NCI-H526 (cell line): ENCODE data around the gene MED6.

Experiments
- DNase-seq, 2 experiments: peaks; one replicate each; lab custom pipeline; 2025; lab: John Stamatoyannopoulos, UW

MED6 gene, protein sequence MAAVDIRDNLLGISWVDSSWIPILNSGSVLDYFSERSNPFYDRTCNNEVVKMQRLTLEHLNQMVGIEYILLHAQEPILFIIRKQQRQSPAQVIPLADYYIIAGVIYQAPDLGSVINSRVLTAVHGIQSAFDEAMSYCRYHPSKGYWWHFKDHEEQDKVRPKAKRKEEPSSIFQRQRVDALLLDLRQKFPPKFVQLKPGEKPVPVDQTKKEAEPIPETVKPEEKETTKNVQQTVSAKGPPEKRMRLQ

DNA sequence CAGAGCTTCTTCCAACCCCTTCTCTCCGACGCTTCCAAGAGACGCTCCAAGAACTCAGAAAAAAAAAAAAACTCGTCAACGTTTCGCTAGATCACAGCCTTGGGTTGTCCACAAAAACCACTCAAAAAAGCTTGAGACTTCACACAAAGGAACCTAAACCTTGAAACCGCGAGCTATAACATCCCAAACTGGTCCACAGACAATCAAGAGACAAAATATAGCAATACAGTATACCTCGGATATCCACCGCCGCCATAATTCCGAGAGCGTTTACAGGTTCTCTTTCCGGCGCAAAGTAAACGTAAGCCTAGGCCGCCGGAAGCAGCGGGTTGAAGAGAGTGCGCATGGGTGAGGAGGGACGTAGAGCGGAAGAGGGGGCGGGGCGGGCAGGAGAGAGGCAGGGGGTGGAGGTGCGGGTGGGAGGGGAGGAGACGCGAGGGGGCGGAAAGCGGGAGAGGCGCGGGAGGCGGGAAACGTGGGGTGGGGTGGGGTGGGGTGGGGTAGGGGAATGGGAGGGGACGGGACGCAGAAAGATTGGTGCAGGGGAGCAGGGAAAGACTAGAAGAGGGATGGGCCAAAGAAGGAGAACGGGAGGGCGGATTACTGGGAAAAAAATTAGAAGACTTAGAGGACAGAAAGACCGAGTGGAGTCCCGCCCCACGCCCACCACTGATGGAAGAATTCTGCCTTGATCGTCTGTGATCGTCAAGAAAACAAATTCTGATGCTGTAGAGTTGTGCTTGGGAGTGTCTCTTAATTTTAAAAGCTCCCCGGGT, at the start of gene MED6:
Gene MED6, minus strand, starts transcription at position 274 of the 776 bp plus-strand sequence. Its CDS starts 18 bp downstream, at position 256.
- peak; percentile 88 to 97 for DNase-seq

DNA sequence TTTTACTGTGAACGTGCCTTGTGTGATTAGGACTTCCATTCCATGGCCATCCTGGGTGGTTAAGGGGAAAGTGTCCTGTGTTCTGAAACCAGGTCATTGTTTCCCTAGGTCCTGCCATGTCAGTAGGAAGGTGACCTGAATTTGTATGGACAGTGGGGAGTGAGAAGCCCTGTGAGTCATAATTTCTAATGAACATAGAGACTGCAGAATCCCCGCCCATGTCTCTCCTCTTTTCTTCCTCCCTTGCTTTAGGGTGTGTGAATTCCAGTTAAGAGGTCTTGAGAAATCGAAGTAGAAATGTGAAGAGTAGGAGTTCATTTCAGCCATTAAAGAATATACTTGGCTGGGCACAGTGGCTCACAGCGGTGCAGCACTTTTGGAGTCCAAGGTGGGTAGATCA, 49.3 kb upstream of the MED6 start:
- DNase-seq, result no peak

DNA sequence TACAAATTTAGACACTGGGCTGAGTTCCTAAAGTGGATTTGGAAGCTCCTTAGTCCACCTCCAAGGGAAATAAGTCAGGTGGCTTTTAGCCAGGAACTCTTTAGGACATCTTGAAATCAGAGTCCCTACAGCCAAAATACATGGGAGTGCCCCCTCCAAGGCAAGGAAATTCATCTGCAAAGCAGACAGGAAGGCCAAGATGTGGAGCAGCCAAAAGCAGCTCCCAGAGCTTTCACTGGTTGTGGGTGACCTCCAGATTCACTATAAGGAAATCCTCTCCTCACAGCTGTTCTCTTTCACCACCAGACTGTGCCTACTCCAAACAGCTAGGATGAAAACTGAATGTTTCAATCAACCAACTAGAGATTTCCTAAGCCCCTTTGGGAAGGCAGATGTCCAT, 47.9 kb upstream of the MED6 start:
- DNase-seq, result no peak

DNA sequence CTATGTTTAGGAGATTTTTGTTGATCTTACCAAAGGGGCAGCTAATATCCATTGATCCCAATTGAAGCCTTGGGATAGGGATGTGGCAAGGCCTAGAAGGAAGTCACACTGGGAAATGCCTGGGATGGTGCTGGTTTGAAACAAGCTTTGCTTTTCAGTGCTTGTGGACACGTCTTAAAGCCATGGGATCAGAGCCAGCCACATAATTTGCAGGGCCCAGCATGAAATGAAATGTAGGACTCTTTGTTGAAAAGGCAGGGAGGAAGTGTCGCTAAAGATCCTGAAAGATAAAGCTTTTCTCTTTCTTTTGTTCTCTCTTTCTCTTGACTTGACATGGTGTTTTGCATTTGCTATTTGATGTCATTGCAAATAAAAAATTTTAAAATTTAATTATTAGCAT, 46.2 kb upstream of the MED6 start:
- no peak for DNase-seq

DNA sequence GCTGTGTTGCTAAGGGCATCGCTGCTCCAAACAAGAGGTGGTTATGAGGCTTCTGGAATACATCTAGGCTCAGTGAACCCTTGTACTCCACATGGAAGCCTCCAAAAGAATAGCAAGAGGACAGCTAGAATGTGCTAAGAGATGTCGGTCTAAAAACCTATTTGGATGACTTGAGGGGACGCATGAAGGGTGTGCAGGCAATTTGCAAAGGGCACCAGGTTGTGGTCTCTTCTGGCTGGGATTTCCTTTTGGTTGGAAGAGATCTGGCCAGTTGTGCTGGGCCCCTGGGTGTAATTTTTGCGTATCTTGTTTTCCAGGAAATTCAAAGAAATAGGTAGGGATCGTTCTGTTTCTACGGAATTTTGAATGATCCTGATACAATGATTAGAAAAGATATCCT, 45.4 kb upstream of the MED6 start:
- no peak for DNase-seq

DNA sequence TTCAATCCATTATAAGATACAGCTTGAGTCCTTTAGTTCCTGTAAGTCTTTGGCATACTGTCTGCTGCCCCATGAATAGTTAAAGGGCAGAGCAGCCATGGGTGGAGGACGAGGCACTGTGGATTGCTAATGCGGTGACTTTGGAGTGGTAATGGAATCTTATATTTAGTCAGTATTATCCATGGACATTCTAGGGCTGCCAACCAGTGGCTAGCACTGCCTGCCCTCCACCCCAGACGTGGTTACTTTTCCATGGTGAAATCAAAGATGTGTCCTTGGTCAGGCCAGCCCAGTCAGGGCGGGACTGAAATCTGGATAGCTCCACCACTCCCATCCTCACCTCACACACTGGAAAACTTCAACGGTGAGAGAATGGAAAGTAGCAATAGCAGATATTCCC, 43.5 kb upstream of the MED6 start:
- DNase-seq, result no peak

DNA sequence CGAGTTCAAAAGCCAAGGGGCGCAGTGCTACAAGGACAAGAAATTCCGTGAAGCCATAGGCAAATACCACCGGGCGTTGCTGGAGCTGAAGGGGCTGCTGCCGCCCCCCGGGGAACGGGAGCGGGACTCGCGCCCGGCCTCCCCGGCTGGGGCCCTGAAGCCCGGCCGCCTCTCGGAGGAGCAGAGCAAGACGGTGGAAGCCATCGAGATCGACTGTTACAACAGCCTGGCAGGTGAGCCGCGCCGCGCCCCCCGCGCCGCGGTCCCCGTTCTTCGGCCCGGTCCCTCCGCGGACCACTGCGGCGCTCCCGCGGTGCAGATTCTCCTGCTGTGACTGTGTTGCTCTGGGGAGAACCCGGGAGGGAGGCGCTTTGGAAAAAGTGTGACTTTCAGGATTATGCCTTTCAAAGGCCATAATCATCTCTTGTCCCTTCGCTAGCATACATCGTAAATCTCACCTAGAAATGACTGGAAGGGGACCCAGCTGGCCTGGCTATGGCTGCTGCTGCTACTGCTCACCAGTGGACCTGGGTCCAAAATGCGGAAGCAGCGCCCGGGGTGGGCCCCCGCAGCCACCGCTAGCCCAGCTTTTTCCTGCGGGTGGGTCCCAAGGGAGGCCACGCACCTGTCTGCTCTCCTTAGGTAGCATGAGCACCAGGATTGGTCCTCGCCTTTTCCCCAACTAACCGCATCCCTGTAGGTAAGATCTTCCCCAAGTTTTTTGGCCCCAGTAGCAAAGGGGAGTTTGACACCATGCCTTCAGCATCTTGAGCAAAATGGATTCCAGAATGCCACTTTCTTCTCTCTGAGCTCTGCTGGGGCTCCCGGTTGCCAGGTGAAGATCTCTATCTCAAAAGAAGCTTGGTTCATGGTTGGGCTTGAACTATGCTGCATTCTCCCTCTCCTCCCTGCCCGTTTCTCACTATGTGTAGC, 42.1 kb upstream of the MED6 start:
- DNase-seq, result peak; percentile 9 to 61

DNA sequence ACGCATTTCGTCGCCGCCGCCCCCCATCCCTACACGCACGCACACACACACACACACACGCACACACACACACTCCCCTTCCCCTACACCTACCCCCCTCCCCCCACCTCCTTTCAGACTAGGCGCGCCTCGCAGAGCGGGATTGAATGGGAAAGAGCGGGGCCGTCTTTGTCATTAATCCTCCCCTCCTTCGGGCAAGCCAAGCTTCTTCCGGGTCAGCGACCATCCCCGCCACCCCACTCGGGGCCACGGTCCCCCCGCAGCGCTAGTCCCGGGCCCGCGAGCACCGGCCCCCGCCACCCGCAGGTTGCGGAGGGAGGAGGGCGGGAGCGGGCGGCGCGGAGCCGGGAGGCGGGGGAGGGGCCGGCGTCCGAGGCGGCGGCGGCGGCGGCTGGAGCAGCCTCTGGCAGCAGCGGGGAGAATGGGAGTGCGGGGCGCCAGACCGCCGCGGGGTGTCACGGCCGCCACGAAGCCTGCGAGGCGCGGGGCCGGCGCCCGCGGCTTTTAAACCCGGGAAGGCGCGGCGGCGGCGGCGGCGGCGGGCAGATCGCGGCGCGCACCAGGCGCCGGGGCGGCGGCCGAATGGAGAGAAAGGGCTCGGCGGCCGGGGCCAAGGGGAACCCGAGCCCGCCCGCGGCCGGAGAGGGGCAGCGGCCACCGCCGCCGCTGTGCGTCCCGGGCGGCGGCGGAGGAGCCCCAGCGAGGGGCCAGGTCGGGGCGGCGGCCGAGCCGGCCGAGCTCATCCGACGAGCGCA, 41.3 kb upstream of the MED6 start, which contains the start of gene TTC9:
Gene TTC9, plus strand, starts transcription at position 369 of the 755 bp plus-strand sequence. Its CDS starts 214 bp downstream, at position 583.
- peak in 1 of 2 experiments; percentile 71 for DNase-seq

DNA sequence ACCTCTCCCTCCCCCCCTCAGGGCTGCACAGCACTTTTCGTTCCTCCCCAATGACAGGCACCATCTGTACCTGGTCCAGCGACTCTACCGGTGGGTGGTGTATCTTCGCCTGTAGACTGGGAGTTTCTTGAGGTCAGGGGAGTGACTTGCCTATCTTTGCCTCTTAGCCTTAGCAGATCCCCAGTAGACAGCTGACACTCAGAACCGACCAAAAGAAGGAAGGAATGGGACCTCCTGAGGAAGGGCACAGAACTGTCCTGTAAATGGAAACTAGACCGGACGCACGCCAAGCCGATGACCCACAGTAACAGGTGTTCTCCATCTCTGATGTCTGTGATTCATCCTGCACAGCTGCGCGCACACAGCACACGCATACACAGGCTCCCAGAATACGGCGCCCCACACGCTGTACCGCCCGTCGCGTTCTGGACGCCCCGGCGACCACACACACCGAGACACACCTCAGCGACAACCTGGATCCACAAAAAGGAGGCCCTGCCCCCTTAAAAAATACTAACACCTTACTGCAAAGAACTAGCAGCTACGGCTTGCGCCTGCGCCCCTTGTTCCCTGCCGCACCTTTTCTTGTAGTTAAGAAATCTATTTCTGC, 40.6 kb upstream of the MED6 start:
- peak; percentile 36 to 52 for DNase-seq

DNA sequence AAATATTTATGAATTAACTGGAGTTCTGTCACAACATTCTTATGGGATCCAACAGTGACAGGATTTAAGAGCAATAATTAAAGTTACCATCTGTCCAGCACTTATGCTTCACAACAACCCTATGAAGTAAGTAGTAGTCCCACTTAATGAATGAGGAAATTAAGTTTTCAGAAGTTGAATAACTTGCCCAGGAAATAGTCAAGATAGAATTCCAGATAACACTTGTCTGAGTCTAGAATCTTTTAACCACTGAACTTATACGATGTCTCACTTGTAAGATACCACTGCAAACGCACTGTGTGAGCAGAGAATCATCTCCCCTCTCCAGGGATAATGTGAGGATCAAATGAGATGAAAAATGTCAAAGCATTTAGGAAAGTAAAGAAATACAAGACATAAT, 38.0 kb upstream of the MED6 start:
- no peak for DNase-seq

DNA sequence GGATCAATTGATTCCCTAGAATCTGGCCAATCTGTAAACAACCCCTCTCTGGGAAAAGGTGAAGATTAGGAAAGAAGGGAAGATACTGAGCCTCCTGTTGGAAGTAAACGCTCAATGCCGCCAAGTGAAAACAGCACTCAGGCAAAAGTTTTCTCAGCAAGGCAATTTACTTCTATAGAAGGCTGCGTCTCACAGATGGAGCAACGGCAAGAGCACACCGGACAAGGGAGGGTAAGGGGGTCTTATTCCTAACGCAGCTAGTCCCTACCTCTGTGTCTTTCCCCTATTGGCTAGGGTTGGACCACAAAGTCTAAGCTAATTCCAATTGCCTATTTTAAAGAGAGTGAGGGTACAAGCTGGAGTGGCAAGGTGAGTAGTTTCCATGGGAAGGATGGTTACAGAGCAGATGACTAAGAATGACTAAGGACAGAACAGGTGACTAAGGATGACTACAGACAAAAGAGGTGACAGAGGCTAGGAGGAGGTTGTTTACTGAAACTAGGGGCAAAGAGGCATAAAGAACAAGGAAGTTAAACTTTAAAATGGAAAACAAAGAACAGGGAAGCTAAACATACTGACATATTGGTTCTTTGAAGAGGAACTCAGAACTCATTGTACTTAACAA, 35.6 kb upstream of the MED6 start:
- no peak for DNase-seq

DNA sequence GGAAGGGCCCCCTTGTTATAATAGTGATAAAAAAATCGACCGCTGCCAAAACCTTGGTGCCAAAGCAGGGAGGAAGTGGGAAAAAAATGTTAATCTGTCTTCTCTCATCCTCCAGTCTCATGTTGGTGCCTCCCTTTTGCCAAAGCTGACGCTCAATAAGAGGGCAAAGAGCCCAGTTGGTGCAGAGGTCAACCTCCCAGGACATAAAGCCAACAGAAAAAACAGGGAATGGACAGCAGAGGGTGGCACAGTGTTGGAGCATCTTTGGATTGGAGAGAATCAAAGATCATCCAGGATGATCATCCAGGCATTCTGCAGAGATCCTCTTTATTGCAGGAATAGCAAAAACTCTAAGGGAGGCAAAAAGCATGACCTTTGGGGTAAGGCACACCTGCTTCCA, 31.5 kb upstream of the MED6 start:
- no peak for DNase-seq

DNA sequence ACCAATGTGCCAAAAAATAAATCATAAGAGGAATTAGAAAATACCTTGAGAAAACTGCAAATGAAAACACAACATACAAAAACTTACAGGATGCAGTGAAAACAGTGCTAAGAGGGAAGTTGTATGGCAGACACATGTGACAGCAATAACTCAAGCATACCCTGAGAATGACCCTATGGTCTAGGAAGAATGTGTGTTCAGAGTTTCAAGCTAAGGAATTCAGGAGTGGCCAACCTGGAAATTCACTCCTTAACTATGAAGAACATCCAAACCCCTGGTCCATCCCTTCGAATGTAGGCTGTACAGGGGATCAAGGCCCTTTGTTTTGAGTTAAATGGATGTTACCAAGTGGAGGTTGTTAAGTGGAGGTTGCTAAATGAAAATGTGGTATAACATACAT, 24.5 kb upstream of the MED6 start:
- DNase-seq, result no peak

DNA sequence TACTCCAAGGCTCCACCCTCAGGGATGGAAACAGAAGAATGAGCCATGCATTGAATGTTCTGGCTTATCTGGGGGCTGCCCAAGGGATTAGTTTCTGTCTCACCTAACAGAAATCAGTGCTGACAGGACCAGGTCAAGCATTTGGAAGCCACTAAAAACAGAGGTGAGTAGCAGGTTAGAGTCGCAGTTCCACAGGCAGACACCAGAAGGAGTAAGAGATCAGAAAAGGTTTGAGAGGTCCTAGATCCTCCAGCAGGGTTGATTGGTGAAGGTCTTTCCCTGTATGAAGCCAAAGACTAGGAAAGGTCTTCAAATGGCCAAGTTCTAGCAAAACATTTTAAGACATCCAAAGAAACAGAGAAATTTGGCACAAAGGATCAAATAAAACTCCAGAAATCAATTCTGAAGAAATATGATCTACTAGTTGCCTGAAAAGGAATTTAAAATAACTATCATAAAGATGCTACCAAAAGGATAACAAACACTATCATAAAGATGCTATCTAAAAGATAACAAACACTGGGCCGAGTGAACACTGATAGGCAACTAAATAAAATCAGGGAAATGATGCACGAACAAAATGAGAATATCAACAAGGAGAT, 21.8 kb upstream of the MED6 start:
- peak; percentile 0 to 60 for DNase-seq

DNA sequence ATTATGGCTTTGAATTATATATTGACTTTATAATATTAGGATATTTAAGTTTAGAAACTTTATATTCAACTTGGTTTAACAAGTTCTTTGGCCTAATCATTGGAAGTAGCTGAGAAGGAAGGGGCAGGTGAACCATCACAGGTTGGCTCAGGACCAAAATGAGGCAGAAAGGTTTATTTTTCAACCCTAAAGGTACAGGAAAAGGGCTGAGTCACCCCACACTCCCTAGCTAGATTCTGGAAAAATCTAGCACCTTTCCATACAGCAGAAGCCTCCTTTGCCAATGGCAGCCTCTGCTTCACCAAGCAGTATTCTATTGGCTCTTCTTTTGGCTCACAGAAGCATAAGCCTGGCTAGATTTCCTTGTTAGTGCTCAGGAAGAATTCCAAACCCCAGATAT, 19.3 kb upstream of the MED6 start:
- no peak for DNase-seq

DNA sequence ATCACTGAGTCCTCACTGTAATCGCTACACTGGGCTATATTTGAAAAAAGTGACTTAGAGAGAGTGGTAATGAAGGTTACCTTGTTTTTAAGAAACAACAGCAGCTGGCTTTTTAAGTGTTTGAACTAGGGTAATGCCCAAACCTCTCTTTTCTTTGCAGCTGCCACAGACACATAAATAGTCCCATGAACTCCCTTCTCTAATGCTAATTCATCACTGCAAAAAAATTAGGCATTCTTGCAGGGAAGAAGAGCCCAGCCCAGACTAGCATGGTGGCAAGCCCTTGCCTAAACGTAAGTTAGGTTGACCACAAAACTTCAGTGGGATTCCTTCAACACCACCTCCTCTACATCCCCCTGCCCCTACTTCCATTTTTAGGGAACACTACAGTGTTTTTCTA, 17.9 kb upstream of the MED6 start:
- DNase-seq, result no peak

DNA sequence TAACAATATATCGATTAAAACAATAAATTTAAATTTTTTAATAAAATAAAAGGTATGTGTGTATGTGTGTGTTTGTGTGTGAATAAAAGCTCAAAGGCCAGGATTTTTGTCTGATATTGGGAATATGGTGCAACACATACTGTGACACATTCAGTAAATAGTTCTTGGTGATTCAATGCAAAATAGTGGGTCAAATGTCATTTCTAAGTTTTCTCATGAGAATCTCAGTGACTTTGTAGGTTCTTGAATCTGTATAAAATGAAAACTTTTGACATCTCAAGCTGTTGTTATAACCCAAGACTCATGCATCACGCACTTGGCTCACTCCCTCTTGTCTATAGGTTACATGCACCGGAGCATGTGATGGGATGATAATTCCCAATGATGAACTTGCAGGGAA, 16.2 kb upstream of the MED6 start:
- DNase-seq, result no peak

DNA sequence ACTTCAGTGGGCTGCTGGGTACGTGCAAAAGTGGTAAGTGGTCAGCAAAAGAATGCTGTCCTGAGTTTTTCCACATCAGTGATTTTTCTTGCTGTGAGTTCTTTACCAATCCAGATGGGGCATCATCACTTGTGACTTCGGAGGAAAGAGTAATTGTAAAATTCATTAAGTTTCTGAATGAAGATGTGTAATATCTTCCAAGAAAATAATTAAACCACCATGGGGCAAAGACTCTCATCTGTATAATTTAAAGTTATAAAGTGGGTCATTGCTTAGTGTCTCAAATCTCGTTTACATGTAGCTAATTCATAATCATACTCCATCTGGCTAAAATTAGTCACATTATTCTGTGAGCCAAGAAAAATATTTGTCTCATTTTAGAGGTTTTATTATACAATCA, 10.8 kb upstream of the MED6 start:
- no peak for DNase-seq

DNA sequence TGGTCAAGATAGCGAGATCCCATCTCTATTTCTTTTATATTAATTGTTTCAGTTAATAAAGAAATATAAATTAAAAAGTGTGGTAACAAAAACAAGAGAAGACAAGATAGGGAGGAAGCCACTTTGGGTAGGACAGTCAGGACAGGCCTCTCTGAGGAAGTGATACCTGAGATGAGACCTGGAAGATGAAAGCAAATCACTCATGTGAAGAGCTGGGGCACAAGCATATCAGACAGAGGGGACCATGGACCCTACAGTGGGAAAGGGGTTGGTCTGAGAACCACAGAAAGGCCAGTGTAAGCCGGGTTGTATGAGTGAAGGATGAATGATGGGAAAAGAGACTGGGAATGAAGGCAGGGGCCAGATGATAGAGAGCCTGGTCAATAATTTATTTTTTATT, 1.8 kb upstream of the MED6 start:
- no peak for DNase-seq

DNA sequence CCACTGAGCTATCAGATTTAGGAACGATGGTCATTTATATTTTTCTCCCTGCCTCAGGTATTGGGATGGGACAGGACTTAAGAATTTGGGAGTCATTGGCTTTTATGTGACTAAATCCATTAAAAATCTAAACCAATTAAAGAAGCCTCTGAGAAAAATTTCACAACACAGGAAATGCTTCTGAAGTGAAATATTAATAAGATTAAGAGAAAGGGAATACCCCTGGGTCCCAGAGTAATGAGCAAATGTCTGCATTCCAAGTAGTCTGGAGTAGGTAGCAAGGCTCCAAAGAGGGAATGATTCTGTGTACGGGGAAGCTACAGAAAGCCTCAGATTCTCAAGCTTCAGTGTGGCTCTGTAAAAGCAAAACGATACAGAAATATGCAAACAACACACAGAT, 707 bp upstream of the MED6 start:
- no peak for DNase-seq
